ENCODE results near the gene AFDN.

Gene AFDN

DNA sequence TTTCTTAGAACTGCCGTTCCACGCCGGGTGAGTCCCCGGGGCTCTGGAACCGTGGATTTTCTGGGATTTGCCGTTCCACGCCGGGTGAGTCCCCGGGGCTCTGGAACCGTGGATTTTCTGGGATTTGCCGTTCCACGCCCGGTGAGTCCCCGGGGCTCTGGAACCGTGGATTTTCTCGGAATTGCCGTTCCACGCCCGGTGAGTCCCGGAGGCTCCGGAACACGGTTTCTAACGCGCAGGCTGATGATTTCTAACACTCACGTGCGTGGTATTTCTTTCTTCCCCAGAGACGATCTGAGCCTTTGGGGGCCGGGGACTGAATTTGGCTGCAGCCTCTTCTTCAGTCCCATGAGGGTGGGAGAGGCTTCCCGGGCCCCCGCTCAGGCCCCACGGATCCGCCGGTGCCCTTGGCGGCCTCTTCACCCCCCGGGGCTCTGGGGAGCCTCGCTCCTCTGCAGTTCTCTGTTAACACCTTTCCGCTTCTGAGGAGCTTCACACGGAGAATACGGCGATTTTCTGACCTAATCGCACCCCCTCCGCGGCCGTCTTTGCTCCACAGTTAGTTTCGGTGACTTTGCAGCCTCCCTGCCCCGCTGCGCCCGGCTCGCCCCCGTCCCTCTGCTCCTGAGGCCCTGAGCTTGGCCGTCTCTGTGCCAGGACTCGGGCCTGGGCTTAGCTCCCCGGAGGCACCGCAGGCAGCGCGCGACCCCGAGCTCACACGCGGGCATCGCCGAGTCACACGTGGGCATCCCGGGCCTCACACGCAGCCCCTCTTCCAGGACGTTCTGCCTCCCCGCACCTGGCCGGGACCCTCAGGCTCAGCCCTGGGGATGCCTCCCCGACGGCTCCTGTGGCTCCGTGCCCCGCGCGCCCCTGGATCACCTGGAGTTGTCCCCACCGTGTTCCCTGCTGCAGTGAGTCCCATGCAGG is 163.6 kb downstream of the AFDN start:
- H3K27ac ChIP-seq = peak overlapping the region in 8 of 11 experiments; percentile 29 to 96 (median 90); a peak in 13 of 22 replicates
- no peaks in the 10 kb centered on the region for H4K20me1 ChIP-seq
- H3K27me3 ChIP-seq = no peaks in the 10 kb centered on the region
- no peak overlapping the region; a peak in 1 of 20 replicates for H3K4me3 ChIP-seq
- H3K4me2 ChIP-seq = no peak overlapping the region; a peak in 1 of 22 replicates
- TF ChIP-seq Cebpa-rat (IDR thresholded peaks at IDR 0.05) = no peak
- peaks cover 21 to 48% (median 37%) of the 10 kb centered on the region in 10 experiments for H3K4me1 ChIP-seq
- H3K36me3 ChIP-seq = peaks cover 4 to 69% (median 46%) of the 10 kb centered on the region in 11 experiments; a peak in 21 of 22 replicates
- peak overlapping the region in 1 of 11 experiments; percentile 5; a peak in 1 of 22 replicates for H3K9ac ChIP-seq
- peaks cover 44 to 66% (median 61%) of the 10 kb centered on the region in 11 experiments for H3K9me3 ChIP-seq (replicated peaks in 1 of 11)

DNA sequence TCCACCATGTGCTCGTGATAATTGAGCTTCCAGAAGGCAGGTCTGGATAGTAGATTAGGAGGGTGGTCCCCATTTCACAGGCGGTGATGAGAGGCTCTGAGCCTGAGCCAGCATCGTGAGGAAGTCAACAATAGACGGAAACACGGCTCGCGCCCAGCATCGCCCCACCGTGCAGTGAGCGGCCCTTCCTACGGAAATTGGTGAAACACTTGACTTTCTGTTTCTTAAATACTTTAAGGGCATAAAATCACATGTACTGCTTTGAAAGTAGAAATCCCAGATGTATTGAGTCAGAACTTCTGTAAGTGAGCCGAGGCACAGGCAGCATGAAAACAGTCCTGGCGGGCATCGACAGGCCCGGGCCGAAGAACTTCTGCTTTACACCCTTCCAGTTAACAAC is 166.5 kb downstream of the AFDN start:
- peaks cover 30 to 67% (median 53%) of the 10 kb centered on the region in 10 experiments for H3K4me1 ChIP-seq
- peaks cover 0 to 46% (median 22%) of the 10 kb centered on the region in 11 experiments; a peak in 20 of 22 replicates for H3K36me3 ChIP-seq
- H3K4me3 ChIP-seq = peak overlapping the region; percentile 25 to 73 (median 62); a peak in 17 of 20 replicates
- H3K9ac ChIP-seq = peak overlapping the region; percentile 55 to 88 (median 80); a peak in 20 of 22 replicates
- peaks cover 25 to 37% (median 33%) of the 10 kb centered on the region in 11 experiments for H3K9me3 ChIP-seq (replicated peaks in 1 of 11)
- TF ChIP-seq Cebpa-rat (IDR thresholded peaks at IDR 0.05) = peak in 7 of 11 experiments; percentile 21 to 79 (median 34); a peak in 6 of 22 replicates
- peak overlapping the region; percentile 1 to 96 (median 90); a peak in 20 of 22 replicates for H3K27ac ChIP-seq
- peak overlapping the region; percentile 76 to 99 (median 92) for H3K4me2 ChIP-seq
- no peaks in the 10 kb centered on the region for H3K27me3 ChIP-seq
- H4K20me1 ChIP-seq = no peaks in the 10 kb centered on the region

DNA sequence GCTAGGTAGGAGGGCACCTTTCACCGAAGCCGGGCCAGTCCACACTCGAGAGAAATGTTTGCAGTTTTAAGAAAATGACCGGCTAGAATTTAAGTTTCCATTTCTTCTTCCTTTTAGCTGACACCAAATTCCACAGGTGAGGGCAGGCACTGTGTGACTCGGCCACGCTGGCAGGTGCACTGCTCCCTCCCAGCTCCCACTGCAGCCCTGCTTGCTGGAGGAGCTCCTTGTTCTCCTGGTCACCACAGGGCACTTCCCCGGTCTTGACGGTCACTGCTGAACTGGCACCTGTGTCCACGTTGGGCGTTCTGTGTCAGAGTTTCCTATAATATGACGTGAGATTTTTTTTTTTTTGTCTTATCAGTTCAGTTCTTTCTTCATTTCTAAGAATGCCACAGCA is 167.1 kb downstream of the AFDN start:
- Histone ChIP-seq H3K27ac (peak overlapping the region; percentile 1 to 96 (median 90); a peak in 20 of 22 replicates), H3K4me2 (peak overlapping the region; percentile 76 to 99 (median 92)), H3K9ac (peak overlapping the region; percentile 55 to 88 (median 80); a peak in 21 of 22 replicates)

DNA sequence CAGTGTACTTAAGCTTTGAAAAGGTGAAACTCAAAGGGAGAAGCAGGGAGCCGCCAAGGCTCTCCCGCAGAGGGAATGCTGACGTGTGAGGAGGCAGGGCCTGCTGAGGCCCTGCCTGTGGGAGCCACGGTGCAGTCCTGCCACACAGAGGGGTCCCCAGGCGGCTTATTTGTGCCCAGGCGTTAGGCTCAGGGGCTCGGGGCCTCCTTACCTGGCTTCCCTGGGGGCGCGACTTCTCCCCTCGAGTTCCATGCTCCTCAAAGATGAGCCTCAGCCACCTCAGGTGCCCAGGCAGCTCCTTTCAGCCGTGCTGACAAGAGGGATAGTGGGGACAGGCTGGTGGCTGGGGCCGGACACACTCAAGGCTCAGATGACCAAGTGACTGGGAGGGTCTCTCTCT is 168.6 kb downstream of the AFDN start:
- TF ChIP-seq Cebpa-rat (IDR thresholded peaks at IDR 0.05) = no peak
- H3K9ac ChIP-seq = peak overlapping the region; percentile 60 to 88 (median 80); a peak in 20 of 22 replicates

More for the DNA sequence above, 167.1 kb downstream of the AFDN start:
- H3K27me3 ChIP-seq = no peaks in the 10 kb centered on the region
- H3K9me3 ChIP-seq (replicated peaks in 1 of 11) = peaks cover 19 to 31% (median 26%) of the 10 kb centered on the region in 11 experiments
- H3K4me3 ChIP-seq = peak overlapping the region; percentile 25 to 73 (median 62); a peak in 19 of 20 replicates
- TF ChIP-seq Cebpa-rat (IDR thresholded peaks at IDR 0.05) = no peak
- peaks cover 0 to 39% (median 22%) of the 10 kb centered on the region in 11 experiments; a peak in 20 of 22 replicates for H3K36me3 ChIP-seq
- H4K20me1 ChIP-seq = no peaks in the 10 kb centered on the region
- peaks cover 30 to 73% (median 57%) of the 10 kb centered on the region in 10 experiments for H3K4me1 ChIP-seq

DNA sequence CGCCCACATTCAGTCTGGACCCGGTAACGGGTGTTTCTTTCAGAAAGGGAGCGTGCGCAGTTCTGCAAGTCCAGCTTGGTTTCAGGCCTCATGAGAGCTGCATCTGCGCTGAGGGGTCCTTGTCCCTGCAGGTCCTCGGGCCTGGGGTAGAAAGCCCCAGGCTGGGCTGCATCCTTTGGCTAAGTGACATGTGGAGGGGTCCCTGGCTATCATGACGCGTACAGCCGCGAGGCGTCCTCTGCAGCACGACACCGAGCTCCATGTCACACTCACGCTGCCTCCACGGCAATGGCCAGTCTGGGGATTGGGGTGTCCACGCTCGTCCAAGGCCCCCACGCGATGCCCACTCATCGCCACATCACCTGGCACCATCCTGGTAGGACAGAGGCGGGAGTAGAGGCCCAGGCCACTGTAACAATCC is 169.0 kb downstream of the AFDN start:
- Histone ChIP-seq H3K4me1 (peaks cover 30 to 76% (median 64%) of the 10 kb centered on the region in 10 experiments), H3K4me3 (peak overlapping the region; percentile 39 to 73 (median 62)), H3K36me3 (peaks cover 0 to 20% (median 4%) of the 10 kb centered on the region in 11 experiments; a peak in 19 of 22 replicates), H3K4me2 (peak overlapping the region; percentile 76 to 99 (median 92)), H3K9ac (peak overlapping the region; percentile 60 to 88 (median 80); a peak in 20 of 22 replicates), H3K9me3 (replicated peaks in 1 of 11) (peaks cover under 1 to 11% (median 7%) of the 10 kb centered on the region in 11 experiments; a peak in 20 of 22 replicates), H4K20me1 (no peaks in the 10 kb centered on the region), H3K27me3 (no peaks in the 10 kb centered on the region), H3K27ac (peak overlapping the region in 10 of 11 experiments; percentile 18 to 96 (median 90); a peak in 19 of 22 replicates)
- TF ChIP-seq Cebpa-rat (IDR thresholded peaks at IDR 0.05) = no peak

More for the DNA sequence above, 168.6 kb downstream of the AFDN start:
- Histone ChIP-seq H3K9me3 (replicated peaks in 1 of 11) (peaks cover 4 to 16% (median 11%) of the 10 kb centered on the region in 11 experiments; a peak in 20 of 22 replicates), H3K4me2 (peak overlapping the region; percentile 76 to 99 (median 92)), H3K36me3 (peaks cover 0 to 25% (median 8%) of the 10 kb centered on the region in 11 experiments; a peak in 20 of 22 replicates), H3K4me1 (peaks cover 30 to 80% (median 64%) of the 10 kb centered on the region in 10 experiments), H4K20me1 (no peaks in the 10 kb centered on the region), H3K27ac (peak overlapping the region in 10 of 11 experiments; percentile 18 to 96 (median 90); a peak in 20 of 22 replicates), H3K27me3 (no peaks in the 10 kb centered on the region), H3K4me3 (peak overlapping the region; percentile 25 to 73 (median 62); a peak in 19 of 20 replicates)

GRCh38 chr6:167996424-167997199 is 169.9 kb downstream of the AFDN start:
- Histone ChIP-seq H3K27ac (peak overlapping the region; percentile 30 to 96 (median 90); a peak in 20 of 22 replicates), H3K9ac (peak overlapping the region; percentile 60 to 88 (median 80); a peak in 21 of 22 replicates), H3K4me3 (peak overlapping the region; percentile 39 to 73 (median 62)), H3K27me3 (no peaks in the 10 kb centered on the region), H3K4me2 (peak overlapping the region; percentile 76 to 99 (median 92)), H4K20me1 (no peaks in the 10 kb centered on the region), H3K4me1 (peaks cover 30 to 71% (median 62%) of the 10 kb centered on the region in 10 experiments), H3K36me3 (peaks cover 0 to 16% (median 0%) of the 10 kb centered on the region in 11 experiments; a peak in 6 of 22 replicates), H3K9me3 (replicated peaks in 1 of 11) (peaks cover 0 to 4% (median 0%) of the 10 kb centered on the region in 11 experiments; a peak in 2 of 22 replicates)
- no peak for TF ChIP-seq Cebpa-rat (IDR thresholded peaks at IDR 0.05)

GRCh38 chr6:167997642-167998041 is 170.9 kb downstream of the AFDN start, which contains the start of gene KIF25:
Gene KIF25, plus strand, starts transcription at chr6:167997671. Its CDS starts 31,915 bp downstream, at chr6:168029586.
- peak within 1 kb of the TSS; percentile 76 to 99 (median 92) for H3K4me2 ChIP-seq

More at GRCh38 chr6:167997642-167998041, 170.9 kb downstream of the AFDN start, which contains the start of gene KIF25:
- Histone ChIP-seq H3K9ac (peak within 1 kb of the TSS; percentile 60 to 88 (median 80); a peak in 20 of 22 replicates), H3K27me3 (no peaks in the 10 kb centered on the region), H3K4me1 (peaks cover 36 to 74% (median 60%) of the 10 kb centered on the region in 10 experiments), H3K36me3 (peaks cover 0 to 16% (median 0%) of the 10 kb centered on the region in 11 experiments; a peak in 3 of 22 replicates), H3K27ac (peak within 1 kb of the TSS; percentile 30 to 96 (median 90); a peak in 19 of 22 replicates), H3K4me3 (peak within 1 kb of the TSS; percentile 39 to 73 (median 62)), H4K20me1 (no peaks in the 10 kb centered on the region), H3K9me3 (replicated peaks in 1 of 11) (no peaks in the 10 kb centered on the region)
- no peak for TF ChIP-seq Cebpa-rat (IDR thresholded peaks at IDR 0.05)

All from BLaER1 treated with 17β-estradiol and CSF1 and Interleukin-3, amounts not matched to agents 10 nM and 100 nM (cell line).